ENCODE measurements around the gene CYB561. TPM values are rescaled to one million over a fixed set of nuclear protein-coding genes. Genes with fewer than 3 reads are reported as not detected.
A peak's percentile ranks its signal among the peaks of the same experiment; 100 is the strongest.

CYB561 gene
- total and polyA plus RNA-seq, 9 of the 15 experiments (the other 6 are each of a cell fraction or from before 2014, with no cell fraction given) = 4.0 to 30.8 (median 17.4) TPM

DNA sequence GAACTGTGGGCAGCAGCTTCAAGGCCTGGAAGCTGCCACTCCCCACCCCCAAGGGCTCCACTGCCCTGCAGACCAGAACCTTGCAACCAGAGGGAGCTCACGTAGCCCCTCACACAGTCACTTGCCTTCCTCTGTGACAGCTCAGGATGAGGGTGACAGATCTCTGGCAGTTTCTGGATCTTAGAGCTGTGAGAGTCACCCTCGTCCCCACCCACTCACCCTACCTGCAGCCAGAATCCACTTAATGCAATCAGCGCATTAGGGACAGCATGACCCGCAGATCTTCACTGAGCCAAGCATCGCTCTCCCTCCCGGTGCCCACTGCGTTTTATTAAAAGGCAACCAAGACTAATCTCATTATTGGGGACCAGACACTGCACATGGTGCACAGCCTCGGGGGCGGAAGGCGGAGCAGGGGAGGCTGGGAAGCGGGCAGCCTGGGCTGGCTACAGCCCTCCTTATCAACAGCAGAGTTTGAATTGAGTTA is 3.5 kb downstream of the CYB561 start (continued):
- TF ChIP-seq, protein P1, sequence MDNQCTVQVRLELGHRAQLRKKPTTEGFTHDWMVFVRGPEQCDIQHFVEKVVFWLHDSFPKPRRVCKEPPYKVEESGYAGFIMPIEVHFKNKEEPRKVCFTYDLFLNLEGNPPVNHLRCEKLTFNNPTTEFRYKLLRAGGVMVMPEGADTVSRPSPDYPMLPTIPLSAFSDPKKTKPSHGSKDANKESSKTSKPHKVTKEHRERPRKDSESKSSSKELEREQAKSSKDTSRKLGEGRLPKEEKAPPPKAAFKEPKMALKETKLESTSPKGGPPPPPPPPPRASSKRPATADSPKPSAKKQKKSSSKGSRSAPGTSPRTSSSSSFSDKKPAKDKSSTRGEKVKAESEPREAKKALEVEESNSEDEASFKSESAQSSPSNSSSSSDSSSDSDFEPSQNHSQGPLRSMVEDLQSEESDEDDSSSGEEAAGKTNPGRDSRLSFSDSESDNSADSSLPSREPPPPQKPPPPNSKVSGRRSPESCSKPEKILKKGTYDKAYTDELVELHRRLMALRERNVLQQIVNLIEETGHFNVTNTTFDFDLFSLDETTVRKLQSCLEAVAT (IDR thresholded peaks at IDR 0.05) = no peak
- TF ChIP-seq HDAC6 (IDR thresholded peaks at IDR 0.05; ENCODE audit: low read depth, low read length) (no peak), ELF4 (CRISPR knock-in tag; IDR thresholded peaks at IDR 0.05) (no peak), SMC3 (conservative IDR thresholded peaks at IDR 0.05; ENCODE audit: insufficient read depth, low read depth, low read length) (peak; percentile 18; the same call in 1 of the 2 replicates), GTF2A2 (tag; IDR thresholded peaks at IDR 0.05) (no peak), ZNF584 (CRISPR knock-in tag; IDR thresholded peaks at IDR 0.05; ENCODE audit: low read depth) (no peak), NUFIP1 (IDR thresholded peaks at IDR 0.05; ENCODE audit: partially characterized antibody) (no peak), CREM (IDR thresholded peaks at IDR 0.05; ENCODE audit: low read depth) (no peak), ZNF165 (CRISPR knock-in tag; IDR thresholded peaks at IDR 0.05; ENCODE audit: borderline replicate concordance) (no peak), EGR1 (conservative IDR thresholded peaks at IDR 0.05) (peak; percentile 67), ZNF224 (CRISPR knock-in tag; IDR thresholded peaks at IDR 0.05) (no peak), RBFOX2 (IDR thresholded peaks at IDR 0.05; ENCODE audit: low read depth, low read length) (no peak), ZC3H4 (CRISPR knock-in tag; IDR thresholded peaks at IDR 0.05; ENCODE audit: borderline replicate concordance) (no peak), PRMT5 (CRISPR knock-in tag; IDR thresholded peaks at IDR 0.05) (no peak), MEF2A (IDR thresholded peaks at IDR 0.05; ENCODE audit: control insufficient read depth, low read depth, low read length) (no peak)
- TF ChIP-seq, protein P2, sequence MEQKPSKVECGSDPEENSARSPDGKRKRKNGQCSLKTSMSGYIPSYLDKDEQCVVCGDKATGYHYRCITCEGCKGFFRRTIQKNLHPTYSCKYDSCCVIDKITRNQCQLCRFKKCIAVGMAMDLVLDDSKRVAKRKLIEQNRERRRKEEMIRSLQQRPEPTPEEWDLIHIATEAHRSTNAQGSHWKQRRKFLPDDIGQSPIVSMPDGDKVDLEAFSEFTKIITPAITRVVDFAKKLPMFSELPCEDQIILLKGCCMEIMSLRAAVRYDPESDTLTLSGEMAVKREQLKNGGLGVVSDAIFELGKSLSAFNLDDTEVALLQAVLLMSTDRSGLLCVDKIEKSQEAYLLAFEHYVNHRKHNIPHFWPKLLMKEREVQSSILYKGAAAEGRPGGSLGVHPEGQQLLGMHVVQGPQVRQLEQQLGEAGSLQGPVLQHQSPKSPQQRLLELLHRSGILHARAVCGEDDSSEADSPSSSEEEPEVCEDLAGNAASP (IDR thresholded peaks at IDR 0.05) = no peak
- TF ChIP-seq, protein P3, sequence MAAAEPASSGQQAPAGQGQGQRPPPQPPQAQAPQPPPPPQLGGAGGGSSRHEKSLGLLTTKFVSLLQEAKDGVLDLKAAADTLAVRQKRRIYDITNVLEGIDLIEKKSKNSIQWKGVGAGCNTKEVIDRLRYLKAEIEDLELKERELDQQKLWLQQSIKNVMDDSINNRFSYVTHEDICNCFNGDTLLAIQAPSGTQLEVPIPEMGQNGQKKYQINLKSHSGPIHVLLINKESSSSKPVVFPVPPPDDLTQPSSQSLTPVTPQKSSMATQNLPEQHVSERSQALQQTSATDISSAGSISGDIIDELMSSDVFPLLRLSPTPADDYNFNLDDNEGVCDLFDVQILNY (CRISPR knock-in tag; IDR thresholded peaks at IDR 0.05) = no peak
- TF ChIP-seq, protein P4, sequence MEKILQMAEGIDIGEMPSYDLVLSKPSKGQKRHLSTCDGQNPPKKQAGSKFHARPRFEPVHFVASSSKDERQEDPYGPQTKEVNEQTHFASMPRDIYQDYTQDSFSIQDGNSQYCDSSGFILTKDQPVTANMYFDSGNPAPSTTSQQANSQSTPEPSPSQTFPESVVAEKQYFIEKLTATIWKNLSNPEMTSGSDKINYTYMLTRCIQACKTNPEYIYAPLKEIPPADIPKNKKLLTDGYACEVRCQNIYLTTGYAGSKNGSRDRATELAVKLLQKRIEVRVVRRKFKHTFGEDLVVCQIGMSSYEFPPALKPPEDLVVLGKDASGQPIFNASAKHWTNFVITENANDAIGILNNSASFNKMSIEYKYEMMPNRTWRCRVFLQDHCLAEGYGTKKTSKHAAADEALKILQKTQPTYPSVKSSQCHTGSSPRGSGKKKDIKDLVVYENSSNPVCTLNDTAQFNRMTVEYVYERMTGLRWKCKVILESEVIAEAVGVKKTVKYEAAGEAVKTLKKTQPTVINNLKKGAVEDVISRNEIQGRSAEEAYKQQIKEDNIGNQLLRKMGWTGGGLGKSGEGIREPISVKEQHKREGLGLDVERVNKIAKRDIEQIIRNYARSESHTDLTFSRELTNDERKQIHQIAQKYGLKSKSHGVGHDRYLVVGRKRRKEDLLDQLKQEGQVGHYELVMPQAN (IDR thresholded peaks at IDR 0.05; ENCODE audit: borderline replicate concordance) = no peak
